ENCODE measurements around the gene CRYAB. TPM values are rescaled to one million over a fixed set of nuclear protein-coding genes. Genes with fewer than 3 reads are reported as not detected.
"Not testable (repeated sequence)": the region's sequence is repeated elsewhere in the genome, so short reads cannot be mapped to it uniquely, and the experiment has no call there.

Gene CRYAB
- total RNA-seq, 1 experiment from 2014 or later: not detected

DNA sequence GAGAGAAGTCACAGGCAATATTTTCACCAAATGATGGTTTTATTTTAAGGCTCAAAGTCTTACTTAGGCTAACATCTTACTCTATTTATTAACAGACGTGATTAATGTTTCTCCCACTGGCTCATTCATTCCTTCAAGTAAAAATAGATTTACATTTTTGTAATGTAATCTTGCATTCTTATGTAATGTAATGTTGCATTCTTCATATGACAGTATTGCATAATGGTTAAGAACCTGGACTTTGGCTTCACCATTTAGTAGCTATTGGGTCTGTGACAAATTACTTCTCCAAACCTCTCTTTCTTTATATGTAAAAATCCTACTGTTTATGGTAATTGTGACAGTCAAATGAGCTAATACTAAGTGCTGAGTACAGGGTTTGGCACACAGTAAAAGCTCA lies 22.3 kb upstream of the CRYAB start:
- no peak for DNase-seq (ENCODE audit: low read depth)

DNA sequence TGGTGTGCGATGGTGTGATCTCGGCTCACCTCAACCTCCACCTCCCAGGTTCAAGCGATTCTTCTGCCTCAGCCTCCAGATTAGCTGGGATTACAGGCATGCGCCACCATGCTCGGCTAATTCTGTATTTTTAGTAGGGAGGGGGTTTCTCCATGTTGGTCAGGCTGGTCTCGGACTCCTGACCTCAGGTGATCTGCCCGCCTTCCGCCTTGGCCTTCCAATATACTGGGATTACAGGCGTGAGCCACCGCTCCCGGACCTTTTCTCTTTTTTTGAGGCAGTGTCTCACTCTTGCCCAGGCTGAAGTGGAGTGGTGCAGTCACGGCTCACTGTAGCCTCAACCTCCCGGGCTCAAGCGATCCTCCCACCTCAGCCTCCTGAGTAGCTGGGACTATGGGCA lies 21.6 kb upstream of the CRYAB start:
- DNase-seq (ENCODE audit: low read depth): not testable (repeated sequence)

DNA sequence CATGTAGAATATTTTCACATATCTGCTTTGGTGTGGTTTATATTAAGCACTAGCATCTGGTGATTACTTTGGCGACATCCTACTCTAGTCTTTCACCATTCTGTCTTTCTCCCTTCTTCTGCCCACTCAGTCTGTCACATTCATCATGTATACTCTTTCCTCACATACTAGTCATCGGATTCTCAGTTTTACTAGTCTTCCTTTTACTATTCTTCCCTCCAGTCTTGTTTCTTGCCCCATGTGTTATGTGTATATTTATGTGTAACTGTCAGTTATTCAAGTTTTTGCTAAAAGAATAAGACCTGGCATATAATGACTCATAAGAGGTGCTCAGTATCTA lies 21.0 kb upstream of the CRYAB start:
- no peak for DNase-seq (ENCODE audit: low read depth)

DNA sequence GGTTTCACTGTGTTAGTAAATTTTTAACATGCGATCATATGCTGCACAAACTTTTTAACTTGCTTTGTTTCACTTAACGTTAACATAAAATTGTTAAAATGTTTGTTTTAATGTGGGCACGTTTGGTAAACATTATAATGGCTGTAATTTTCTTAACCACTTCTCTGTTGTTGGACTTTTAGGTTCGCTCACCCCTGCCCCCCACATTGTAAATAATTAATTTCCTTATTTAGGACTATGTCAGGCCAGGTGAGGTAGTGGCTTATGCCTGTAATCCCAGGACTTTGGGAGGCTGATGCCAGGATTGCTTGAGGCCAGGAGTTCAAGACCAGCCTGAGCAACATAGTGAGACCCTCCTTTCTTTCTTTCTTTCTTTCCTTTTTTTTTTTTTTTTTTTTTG lies 18.9 kb upstream of the CRYAB start:
- DNase-seq (ENCODE audit: low read depth): no peak

DNA sequence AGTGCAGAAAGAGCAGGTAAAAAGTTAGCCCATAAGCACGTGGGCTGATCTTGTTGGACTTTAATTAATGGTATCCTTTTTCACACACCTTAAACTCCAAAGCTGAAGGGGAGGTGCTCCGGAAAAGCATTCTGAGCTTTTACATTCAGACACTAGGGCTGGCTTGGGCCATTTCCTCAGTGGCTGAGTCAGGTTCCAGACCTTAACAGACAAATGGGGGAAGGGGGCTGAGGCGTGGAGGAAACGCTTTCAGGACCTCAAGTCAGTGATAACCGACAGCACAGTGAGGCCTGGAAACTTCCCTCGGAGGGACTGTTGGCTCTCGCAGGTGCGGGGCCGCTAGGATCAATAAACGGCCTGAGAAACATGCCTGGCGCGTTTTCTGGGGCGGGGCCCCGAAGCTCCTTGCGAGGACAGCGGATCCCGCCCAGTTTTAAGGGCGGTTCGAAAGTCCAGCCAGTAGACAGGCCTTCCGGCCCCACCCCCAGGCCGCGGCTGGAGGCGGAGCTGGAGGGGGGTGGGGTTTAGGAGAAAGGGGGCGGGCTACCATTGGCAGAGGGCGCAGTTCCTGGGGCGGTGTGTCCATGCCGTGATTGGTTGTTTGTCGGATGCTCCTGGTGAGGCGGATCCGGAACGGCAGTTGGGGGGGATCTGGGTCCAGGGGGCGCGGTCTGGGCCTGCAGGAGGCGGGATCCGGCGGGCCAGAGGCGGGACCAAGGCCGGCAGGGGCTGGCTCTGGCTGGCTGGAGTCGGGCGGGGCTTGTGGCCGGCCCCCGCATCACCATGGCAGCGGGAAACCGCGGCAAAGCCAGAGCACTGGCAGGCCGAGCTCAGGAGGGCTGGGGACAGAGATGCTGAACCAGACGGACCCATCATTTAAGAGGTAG lies 15.2 kb upstream of the CRYAB start:
- DNase-seq (ENCODE audit: low read depth): peak; percentile 97

DNA sequence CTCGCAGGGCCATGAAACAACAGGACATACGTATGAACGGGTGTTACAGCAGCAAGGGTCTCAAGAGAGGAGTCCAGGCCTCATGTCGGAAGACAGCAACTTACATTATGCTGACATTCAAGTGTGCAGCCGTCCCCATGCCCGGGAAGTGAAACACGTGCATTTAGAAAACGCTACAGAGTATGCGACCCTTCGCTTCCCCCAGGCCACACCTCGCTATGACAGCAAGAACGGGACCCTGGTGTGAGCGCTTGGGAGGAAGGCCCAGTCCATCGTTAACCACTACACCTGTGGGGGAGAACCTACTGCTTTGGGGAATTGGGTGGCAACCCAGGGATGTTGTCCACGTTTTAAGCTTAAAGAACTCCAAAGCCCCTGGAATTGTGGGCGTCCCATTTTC lies 14.4 kb upstream of the CRYAB start:
- DNase-seq (ENCODE audit: low read depth): no peak

DNA sequence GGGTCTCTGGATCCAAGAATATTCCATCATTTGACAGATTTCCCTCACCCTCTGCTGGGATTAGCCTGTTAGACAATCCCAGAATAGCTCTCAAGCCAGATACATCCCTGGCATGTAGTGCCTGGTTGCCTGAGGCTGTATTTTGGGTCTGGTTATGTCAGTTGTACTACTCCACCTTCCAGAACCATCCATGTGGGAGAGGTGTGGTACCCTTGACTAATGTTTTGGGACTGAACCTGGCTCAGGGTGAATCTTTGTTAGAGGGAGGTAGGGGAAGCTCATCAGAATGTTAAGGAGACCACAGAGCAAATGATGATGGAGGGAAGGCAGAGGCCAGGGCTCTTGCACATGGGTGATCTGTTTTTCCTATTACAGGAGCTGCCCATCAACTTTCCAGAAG lies 12.4 kb upstream of the CRYAB start:
- DNase-seq (ENCODE audit: low read depth): no peak

DNA sequence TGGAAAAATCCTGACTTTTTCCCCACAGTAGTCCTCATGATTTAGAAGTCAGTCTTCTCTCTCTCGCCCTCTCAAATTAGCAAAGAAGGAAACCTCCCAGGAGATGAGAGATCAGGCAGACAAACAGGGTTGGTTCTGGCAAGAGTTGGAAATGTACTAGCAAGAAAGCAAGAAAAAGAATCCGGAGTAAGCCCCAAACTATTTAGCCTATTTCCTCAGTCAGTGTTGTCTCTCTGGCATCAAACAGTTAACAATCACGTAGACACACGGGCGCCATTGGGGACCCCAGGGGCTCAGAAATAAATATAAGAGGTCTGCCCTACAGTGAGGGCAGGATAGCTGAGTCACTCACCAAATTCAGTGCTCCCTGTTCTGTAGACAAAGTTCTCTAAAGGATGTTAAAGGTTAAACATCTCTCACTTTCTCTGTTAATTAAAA lies 11.8 kb upstream of the CRYAB start:
- no peak for DNase-seq (ENCODE audit: low read depth)

DNA sequence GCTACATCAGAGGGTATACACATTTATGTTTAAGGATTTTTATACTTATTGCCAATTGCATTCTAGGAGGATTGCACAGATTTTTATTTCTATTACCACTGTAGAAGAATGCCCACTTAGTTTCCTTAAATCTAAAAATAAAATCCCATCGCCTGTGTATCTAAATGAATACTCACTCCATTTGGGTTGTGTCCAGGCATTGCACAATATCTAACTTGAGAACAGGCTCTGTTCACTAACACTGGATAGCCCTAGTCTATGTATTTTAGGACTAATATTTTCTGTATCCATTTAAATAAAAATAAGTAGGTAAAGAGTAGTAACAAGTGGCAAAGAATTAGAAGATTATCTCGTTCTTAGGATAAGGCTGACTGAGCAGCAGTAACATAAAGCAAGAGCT lies 11.2 kb upstream of the CRYAB start:
- DNase-seq (ENCODE audit: low read depth): no peak

DNA sequence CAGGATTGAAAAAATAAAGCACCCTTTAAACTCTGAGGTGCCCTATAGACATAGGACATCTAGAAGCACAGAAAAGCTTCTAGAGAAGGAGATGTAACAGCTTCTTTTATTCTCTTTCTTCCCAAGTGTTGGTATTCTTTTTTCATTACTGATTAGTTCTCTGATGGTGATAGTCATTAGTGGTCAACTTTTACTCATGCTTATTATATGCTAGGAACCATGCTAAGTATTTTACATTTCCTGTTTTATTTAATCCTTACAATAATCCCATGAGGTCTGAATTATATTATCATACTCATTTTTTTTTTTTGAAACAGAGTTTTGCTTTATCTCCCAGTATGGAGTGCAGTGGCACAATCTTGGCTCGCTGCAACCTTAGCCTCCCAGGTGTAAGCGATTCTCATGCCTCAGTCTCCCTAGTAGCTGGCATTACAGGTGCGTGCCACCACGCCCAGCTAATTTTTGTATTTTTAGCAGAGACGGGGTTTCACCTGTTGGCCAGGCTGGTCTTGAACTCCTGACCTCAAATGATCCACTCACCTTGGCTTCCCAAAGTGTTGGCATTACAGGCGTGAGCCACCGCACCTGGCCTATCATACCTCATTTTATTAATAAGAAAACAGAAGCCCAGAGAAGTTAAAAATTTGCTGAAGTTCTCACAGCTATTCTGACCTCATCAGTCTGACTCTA lies 10.1 kb upstream of the CRYAB start:
- DNase-seq (ENCODE audit: low read depth): no peak

DNA sequence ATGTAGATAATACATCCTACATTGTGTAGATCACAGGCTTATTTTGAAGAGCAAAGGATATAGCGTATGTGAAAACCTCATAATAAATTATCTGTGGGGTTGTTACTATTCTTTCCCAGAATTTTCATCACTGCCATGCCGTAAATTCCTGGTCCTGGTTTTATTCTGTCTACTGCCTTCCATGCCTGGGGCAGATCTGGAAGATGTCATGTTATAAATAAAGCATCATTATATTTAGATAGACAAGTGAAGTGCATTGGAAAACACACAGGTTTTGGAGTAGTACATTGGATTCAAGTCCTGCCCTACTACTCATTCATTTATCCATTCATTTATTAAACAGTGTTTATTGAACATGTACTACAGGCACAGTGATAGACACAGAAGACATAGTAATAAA lies 9.3 kb upstream of the CRYAB start:
- no peak for DNase-seq (ENCODE audit: low read depth)

DNA sequence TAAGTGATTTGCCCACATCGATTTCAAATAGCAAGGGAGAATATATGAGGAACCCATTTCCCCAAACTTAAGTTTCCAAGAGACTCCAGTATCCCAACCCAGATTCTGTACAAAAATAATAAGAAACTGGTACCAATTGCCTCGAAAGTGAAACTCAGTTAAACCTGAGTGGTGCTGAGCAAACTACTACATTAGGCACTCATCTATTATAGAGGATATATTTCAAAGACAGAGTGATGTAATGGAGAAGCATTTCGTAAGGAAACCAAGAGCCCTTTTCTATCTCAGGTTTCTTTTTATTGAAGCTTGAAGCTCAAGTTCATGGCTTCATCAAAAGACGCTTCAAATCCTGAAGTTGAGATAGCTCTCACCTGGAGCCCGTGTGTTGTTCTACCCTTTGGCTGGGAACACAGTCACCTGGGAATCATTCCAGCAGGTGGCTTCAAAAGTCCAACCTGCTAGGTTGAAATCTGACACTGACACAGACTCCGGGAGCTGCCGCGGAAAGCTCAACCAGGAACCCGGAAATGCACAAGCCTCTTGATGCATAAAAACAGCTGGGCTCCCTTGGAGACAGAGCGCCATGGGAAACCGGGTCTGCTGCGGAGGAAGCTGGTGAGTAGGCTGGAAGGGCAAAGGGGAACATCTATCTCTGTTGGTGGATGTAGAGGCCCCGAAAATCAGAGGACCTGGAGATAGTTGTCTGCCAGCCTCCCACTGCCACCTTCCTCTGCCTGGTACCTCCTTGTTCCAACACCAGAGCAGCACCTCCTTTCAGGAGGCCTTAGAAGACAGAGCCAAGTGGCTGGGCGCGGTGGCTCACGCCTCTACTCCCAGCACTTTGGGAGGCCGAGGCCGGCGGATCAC lies 7.1 kb upstream of the CRYAB start, which contains the start of gene C11orf52:
Gene C11orf52 (plus strand): TSS at position 524 of the 867 bp plus-strand sequence. CDS start 60 bp downstream, at position 584.
- no peak for DNase-seq (ENCODE audit: low read depth)

DNA sequence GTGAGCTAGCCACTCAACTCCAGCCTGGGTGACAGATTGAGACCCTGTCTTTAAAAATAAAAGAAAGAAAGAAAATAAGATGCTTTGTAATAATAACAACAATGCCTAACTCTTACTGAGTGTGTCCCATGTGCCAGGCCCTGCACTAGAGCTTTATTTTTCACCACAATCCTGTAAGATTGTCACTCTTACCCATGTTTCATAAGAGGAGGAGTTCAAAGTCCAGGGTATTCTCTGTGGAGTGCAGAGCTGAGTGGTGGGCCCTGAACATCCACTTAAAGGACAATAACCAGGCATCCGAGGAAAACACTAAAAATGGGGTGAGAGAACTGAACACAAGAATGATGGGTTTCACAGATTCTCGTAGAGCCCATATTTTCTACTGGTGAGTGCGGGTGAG lies 6.2 kb upstream of the CRYAB start:
- no peak for DNase-seq (ENCODE audit: low read depth)

DNA sequence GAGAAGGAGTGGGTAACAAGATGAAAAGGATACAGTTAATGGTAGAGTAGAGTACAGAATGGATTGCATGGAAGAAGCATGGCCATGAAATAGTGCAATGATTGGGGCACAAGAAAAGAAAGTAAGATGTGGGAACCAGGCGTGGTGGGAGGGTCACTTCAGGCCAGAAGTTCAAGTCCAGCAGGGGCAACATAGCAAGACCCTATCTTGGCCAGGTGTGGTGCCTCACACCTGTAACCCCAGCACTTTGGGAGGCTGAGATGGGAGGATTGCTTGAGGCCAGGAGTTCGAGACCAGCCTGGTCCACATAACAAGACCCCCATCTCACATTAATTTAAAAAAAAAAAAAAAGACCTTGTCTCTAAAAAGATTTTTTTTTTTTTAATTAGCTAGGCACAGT lies 5.7 kb upstream of the CRYAB start:
- no peak for DNase-seq (ENCODE audit: low read depth)

DNA sequence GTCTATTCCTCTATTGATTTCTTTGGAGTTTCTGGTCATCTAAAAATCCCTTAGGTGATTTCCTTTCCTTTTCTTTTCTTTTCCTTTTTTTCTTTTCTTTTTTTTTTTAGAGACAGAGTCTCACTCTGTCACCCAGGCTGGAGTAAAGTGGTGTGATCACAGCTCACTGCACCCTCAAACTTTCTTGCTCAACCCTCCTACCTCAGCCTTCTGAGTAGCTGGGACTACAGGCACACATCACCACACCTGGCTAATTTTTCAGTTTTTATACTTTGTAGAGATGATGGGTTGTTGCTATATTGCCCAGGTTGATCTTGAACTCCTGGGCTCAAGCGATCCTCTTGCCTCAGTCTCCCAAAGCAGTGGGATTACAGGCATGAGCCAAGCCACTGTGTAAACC lies 5.2 kb upstream of the CRYAB start:
- no peak for DNase-seq (ENCODE audit: low read depth)

DNA sequence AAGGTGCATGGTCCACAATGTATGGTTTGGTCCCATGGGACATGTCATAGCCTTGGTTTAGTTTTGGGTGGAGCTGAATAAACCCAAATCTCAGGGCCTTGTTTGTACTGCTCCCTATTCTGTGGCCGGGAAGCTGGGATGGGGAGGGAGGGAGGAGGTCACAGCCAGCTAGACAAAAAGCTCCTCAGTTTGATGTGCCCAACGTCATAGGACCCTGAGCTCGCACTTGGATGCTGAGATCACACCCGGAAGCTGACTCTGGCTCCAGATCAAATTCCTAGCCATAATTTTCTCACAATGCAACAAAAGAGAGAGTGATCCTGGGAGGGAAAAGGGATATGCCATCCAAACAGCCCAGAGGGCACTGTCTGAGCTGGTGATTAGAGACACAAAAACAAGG lies 2.4 kb upstream of the CRYAB start:
- peak; percentile 30 for DNase-seq (ENCODE audit: low read depth)

DNA sequence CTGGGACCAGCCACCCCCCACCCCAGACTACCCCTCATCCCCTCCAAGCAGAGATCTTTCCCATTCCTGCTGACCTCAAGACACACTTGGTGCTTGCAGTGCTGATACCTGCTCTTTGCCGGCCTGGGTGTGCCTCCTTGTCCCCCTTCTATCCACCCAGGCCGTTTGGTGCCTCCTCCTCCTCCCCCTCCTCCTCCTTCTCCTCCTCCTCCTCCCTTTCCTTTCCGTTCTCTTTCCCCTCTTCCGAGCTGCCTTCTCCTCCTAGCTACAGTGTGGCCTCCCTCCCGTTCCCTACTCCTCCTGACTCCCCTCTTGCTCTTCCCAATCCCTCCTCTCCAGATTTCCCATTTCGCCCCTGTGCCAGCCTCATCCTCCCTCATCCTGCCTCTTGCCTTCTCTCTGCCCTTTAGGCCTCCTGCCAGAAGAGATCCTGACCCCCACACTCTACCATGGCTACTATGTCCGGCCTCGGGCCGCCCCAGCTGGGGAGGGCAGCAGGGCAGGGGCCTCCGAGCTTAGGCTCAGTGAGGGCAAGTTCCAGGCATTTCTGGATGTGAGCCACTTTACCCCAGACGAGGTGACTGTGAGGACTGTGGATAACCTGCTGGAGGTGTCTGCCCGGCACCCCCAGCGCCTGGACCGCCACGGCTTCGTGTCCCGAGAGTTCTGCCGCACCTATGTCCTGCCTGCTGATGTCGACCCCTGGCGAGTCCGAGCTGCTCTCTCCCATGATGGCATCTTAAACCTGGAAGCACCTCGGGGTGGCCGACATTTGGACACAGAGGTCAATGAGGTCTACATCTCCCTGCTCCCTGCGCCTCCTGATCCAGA lies 1.7 kb upstream of the CRYAB start:
- DNase-seq (ENCODE audit: low read depth): no peak

DNA sequence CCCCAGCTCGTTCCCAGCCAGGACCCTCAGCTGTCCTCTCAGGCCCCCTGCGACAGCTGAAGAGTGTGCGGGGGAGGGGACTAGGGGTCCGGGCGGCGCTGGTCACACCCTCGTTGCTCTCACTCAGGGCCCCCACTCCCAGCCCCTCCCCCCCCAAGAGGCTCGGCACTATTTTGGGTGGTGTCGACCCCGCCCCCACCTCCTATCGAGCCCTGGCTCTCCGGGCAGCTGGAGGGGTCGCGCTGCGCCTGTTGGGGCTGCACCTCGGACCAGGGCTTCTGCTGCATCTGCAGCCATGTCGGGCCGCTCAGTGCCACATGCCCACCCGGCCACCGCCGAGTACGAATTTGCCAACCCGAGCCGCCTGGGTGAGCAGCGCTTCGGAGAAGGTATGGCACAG lies 965 bp upstream of the CRYAB start, which contains the start of gene HSPB2:
Gene HSPB2 (plus strand): TSS at position 200 of the 400 bp plus-strand sequence. CDS start 96 bp downstream, at position 296.
- DNase-seq (ENCODE audit: low read depth): no peak

DNA sequence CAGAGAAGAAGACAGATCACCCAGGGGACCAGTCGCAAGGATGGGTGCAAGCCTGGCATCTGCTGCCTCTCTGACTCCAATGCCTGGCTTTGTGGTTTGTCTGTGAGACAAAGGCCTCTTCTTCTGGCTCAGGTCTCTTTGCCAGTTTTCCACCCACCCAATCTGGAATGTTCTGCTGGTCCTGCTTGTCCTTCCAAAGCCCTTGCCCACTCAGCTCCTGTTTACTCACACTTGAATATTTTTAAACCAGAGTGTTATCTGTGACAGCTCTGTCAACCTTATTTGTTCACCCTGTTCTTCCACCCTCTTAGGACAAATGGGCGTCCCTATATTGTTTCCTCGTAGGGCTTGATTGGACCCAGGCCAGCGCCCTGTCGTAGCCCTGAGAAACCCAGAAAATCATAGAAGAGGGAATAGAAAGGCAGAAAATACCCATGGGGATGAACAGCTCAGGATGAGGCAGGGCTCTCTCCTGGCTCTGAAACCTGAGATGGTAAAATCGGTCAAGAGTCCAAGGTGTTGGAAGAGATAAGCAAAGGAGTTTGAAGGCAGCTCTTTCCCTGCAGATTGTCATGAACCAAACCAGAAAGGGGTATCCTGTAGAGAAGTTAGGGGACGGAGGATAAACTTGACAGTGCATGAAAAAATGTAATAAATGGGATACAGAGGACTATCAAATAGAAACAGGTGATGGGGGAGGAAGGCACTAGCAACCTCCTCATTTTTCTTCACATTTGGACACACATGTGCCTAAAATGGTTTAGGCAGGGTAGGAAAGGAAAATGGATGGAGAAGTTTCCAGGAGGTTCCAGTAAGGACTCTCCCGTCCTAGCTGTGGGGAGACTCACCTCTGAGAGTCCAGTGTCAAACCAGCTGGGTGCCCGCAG lies 651 bp downstream of the CRYAB start:
- no peak for DNase-seq (ENCODE audit: low read depth)

DNA sequence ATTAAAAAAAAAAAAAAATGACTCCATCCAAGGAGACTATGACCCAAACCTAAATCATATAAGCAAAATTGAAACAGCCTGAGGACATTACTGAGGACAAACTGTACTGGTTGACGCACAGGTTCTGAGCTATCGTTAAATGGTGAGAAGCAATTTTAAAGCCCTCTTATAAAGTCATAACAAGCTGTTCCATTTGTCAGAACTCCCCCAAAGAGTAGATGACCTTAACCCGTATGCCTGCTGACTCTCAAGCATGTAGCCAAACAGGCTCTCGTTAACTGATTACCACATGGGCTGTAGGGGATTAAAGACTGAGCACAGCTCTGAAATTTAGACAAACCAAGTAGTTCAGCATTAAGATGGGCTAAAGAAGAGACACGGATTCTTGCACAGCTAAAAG lies 2.2 kb downstream of the CRYAB start:
- DNase-seq (ENCODE audit: low read depth): no peak

Data from Daoy (cell line).